GM04504 (cell line): ENCODE data around the gene CHST2.
A peak's percentile ranks its signal among the peaks of the same experiment; 100 is the strongest.
"Not testable (repeated sequence)": the region's sequence is repeated elsewhere in the genome, so short reads cannot be mapped to it uniquely, and the experiment has no call there.

Experiments used
- DNase-seq: peaks from one replicate; pipeline ENCODE4 v3.0.0-alpha.2; 2012; ENCODE audit warnings: low read depth

CHST2 gene

GRCh38 chr3:143119009-143119914 is at the start of gene CHST2:
Gene CHST2, plus strand, starts transcription at chr3:143119771. Its CDS starts 1,046 bp downstream, at chr3:143120817.
- peak; percentile 42 for DNase-seq

GRCh38 chr3:143070977-143071551 is 48.5 kb upstream of the CHST2 start:
- peak; percentile 86 for DNase-seq

GRCh38 chr3:143071776-143072175 is 47.8 kb upstream of the CHST2 start:
- DNase-seq, result no peak

GRCh38 chr3:143072298-143073020 is 47.1 kb upstream of the CHST2 start:
- DNase-seq, result not testable (repeated sequence)

- DNase-seq, result not testable (repeated sequence)
Observed at GRCh38 chr3:143073541-143073940, 46.0 kb upstream of the CHST2 start.

GRCh38 chr3:143073983-143074382 is 45.6 kb upstream of the CHST2 start:
- DNase-seq, result not testable (repeated sequence)

GRCh38 chr3:143078883-143079282 is 40.7 kb upstream of the CHST2 start:
- DNase-seq, result peak; percentile 40

- no peak for DNase-seq
Observed at GRCh38 chr3:143080196-143080595, 39.4 kb upstream of the CHST2 start.

GRCh38 chr3:143081365-143081764 is 38.2 kb upstream of the CHST2 start:
- DNase-seq, result no peak

GRCh38 chr3:143081844-143082778 is 37.5 kb upstream of the CHST2 start:
- no peak for DNase-seq

GRCh38 chr3:143083781-143084180 is 35.8 kb upstream of the CHST2 start:
- DNase-seq, result no peak

- no peak for DNase-seq
Observed at GRCh38 chr3:143084856-143085731, 34.5 kb upstream of the CHST2 start.

- DNase-seq, result no peak
Observed at GRCh38 chr3:143088835-143089234, 30.7 kb upstream of the CHST2 start.

- DNase-seq, result no peak
Observed at GRCh38 chr3:143089965-143090364, 29.6 kb upstream of the CHST2 start.

GRCh38 chr3:143090486-143090885 is 29.1 kb upstream of the CHST2 start:
- DNase-seq, result no peak

GRCh38 chr3:143090976-143091837 is 28.4 kb upstream of the CHST2 start:
- DNase-seq, result no peak

GRCh38 chr3:143092191-143092590 is 27.4 kb upstream of the CHST2 start:
- DNase-seq, result no peak

- no peak for DNase-seq
Observed at GRCh38 chr3:143095813-143096212, 23.8 kb upstream of the CHST2 start.

GRCh38 chr3:143098032-143098764 is 21.4 kb upstream of the CHST2 start:
- DNase-seq, result no peak
